LNCaP clone FGC (cell line): Measurements from ENCODE around the gene SEPTIN3.

ENCODE experiments used
- DNase-seq: peaks from one replicate; pipeline ENCODE4 v3.0.0-alpha.2; 2011; ENCODE audit warnings: low read depth
- H3K4me3 ChIP-seq: 2 replicates; pipeline ENCODE4 v1.5.1; 2011; ENCODE audit warnings: mild to moderate bottlenecking, low read depth, low read length, control low read depth
- CTCF ChIP-seq: IDR thresholded peaks from 2 replicates; pipeline ENCODE4 v1.5.1; 2012; ENCODE audit warnings: mild to moderate bottlenecking; ENCODE audit not compliant: control insufficient read depth, insufficient read depth; ENCODE audit errors: extremely low read depth

The SEPTIN3 gene

GRCh38 chr22:41966607-41967240, 2.5 kb upstream of the SEPTIN3 start:
- no peak for DNase-seq
- H3K4me3 ChIP-seq: no peak overlapping the region
- TF ChIP-seq CTCF: peak; percentile 34

GRCh38 chr22:41968601-41969000, 642 bp upstream of the SEPTIN3 start:
- H3K4me3 ChIP-seq: no peak overlapping the region
- TF ChIP-seq CTCF: no peak
- DNase-seq: no peak

GRCh38 chr22:41970601-41971000, 1.4 kb downstream of the SEPTIN3 start:
- no peak for TF ChIP-seq CTCF
- no peak for DNase-seq
- no peak overlapping the region for H3K4me3 ChIP-seq

- no peak overlapping the region for H3K4me3 ChIP-seq
- DNase-seq: no peak
- no peak for TF ChIP-seq CTCF
Observed at GRCh38 chr22:41971431-41971830, 2.2 kb downstream of the SEPTIN3 start.

GRCh38 chr22:41974691-41975290, 5.5 kb downstream of the SEPTIN3 start:
- TF ChIP-seq CTCF: no peak
- no peak overlapping the region for H3K4me3 ChIP-seq
- no peak for DNase-seq

- no peak for TF ChIP-seq CTCF
- no peak for DNase-seq
- H3K4me3 ChIP-seq: peak overlapping the region; percentile 66
Observed at GRCh38 chr22:41975299-41976069, 6.2 kb downstream of the SEPTIN3 start.
